WTC11 (cell line): ENCODE results near the gene SACS. TPM values are rescaled to one million over a fixed set of nuclear protein-coding genes. Genes with fewer than 3 reads are reported as not detected.

Experiments used
- ATAC-seq: fragments of 200-7000 bp; cut with Tn5 transposase; 2 replicates; pipeline ENCODE4 v1.10.0; 2021; ENCODE audit warnings: mild to moderate bottlenecking, moderate library complexity
- CTCF ChIA-PET: fragments of 300-600 bp; sonication (Branson Sonifier 250); formaldehyde crosslinking; loops from one replicate; lab custom pipeline; 2021; ENCODE audit warnings: antibody characterized with exemption; lab: Charles Lee
- POLR2A ChIA-PET: fragments of 350-600 bp; sonication (Branson Sonifier 250); formaldehyde crosslinking; loops from one replicate; lab custom pipeline; 2021; ENCODE audit warnings: antibody characterized with exemption; lab: Charles Lee
- DNase-seq: peaks from one replicate; pipeline ENCODE4 v3.0.0; 2021; ENCODE audit warnings: low spot score
- H3K27ac Mint-ChIP-seq: 2 replicates; pipeline ENCODE4 v1.8.0; 2021; ENCODE audit warnings: mixed read lengths
- H3K27me3 Mint-ChIP-seq: 2 replicates; pipeline ENCODE4 v1.8.0; 2021; ENCODE audit warnings: low read depth, mild to moderate bottlenecking, moderate library complexity, mixed read lengths
- H3K36me3 Mint-ChIP-seq: 2 replicates; pipeline ENCODE4 v1.8.0; 2021; ENCODE audit warnings: mixed read lengths
- H3K4me1 Mint-ChIP-seq: 2 replicates; pipeline ENCODE4 v1.8.0; 2022; ENCODE audit warnings: mixed read lengths
- H3K4me3 Mint-ChIP-seq: 2 replicates; pipeline ENCODE4 v1.8.0; 2021; ENCODE audit warnings: mild to moderate bottlenecking, moderate library complexity, mixed read lengths
- H3K9me3 Mint-ChIP-seq: 2 replicates; pipeline ENCODE4 v1.8.0; 2021; ENCODE audit warnings: mixed read lengths
- CDX4 ChIP-seq: fragments of 250-450 bp; sonication (Bioruptor Pico); IDR thresholded peaks from 2 replicates; pipeline ENCODE4 v1.9.0; 2021; ENCODE audit warnings: moderate library complexity, mild to moderate bottlenecking, inconsistent platforms, borderline replicate concordance
- ELF4 ChIP-seq: sonication (generic); formaldehyde crosslinking; IDR thresholded peaks from 2 replicates; pipeline ENCODE4 v1.8.1; 2022; ENCODE audit warnings: low read depth, mild to moderate bottlenecking, moderate library complexity, missing genetic modification reagents
- HMGXB4 ChIP-seq: sonication (generic); formaldehyde crosslinking; IDR thresholded peaks from 2 replicates; pipeline ENCODE4 v1.8.1; 2023; ENCODE audit warnings: mild to moderate bottlenecking, moderate library complexity, missing genetic modification reagents
- IRF2 ChIP-seq: sonication (generic); formaldehyde crosslinking; IDR thresholded peaks from 2 replicates; pipeline ENCODE4 v1.8.0; 2022; ENCODE audit warnings: low read depth, missing genetic modification reagents, borderline replicate concordance
- JUN ChIP-seq: sonication (generic); formaldehyde crosslinking; IDR thresholded peaks from 2 replicates; pipeline ENCODE4 v1.8.0; 2023; ENCODE audit warnings: mild to moderate bottlenecking, missing genetic modification reagents
- KAT7 ChIP-seq: sonication (generic); formaldehyde crosslinking; IDR thresholded peaks from 2 replicates; pipeline ENCODE4 v1.8.1; 2023; ENCODE audit warnings: missing genetic modification reagents, mild to moderate bottlenecking, borderline replicate concordance
- MYBL2 ChIP-seq: sonication (generic); formaldehyde crosslinking; IDR thresholded peaks from 2 replicates; pipeline ENCODE4 v1.8.1; 2023; ENCODE audit warnings: mild to moderate bottlenecking, moderate library complexity, missing genetic modification reagents
- OVOL2 ChIP-seq: fragments of 250-450 bp; sonication (Bioruptor Pico); IDR thresholded peaks from 2 replicates; pipeline ENCODE4 v1.9.0; 2021; ENCODE audit warnings: mild to moderate bottlenecking, borderline replicate concordance
- RELA ChIP-seq: sonication (generic); formaldehyde crosslinking; IDR thresholded peaks from 2 replicates; pipeline ENCODE4 v1.8.1; 2022; ENCODE audit warnings: missing genetic modification reagents, mild to moderate bottlenecking, borderline replicate concordance
- USF2 ChIP-seq: sonication (generic); formaldehyde crosslinking; IDR thresholded peaks from 2 replicates; pipeline ENCODE4 v1.8.1; 2023; ENCODE audit warnings: mild to moderate bottlenecking, missing genetic modification reagents, moderate library complexity
- ZMAT4 ChIP-seq: fragments of 250-450 bp; sonication (Bioruptor Pico); IDR thresholded peaks from 2 replicates; pipeline ENCODE4 v1.9.0; 2021; ENCODE audit warnings: mild to moderate bottlenecking
- ZNF263 ChIP-seq: sonication (generic); formaldehyde crosslinking; IDR thresholded peaks from 2 replicates; pipeline ENCODE4 v1.8.1; 2022; ENCODE audit warnings: low read depth, mild to moderate bottlenecking, moderate library complexity, missing genetic modification reagents
- ZNF671 ChIP-seq: fragments of 250-450 bp; sonication (Bioruptor Pico); IDR thresholded peaks from 2 replicates; pipeline ENCODE4 v1.8.0; 2021; ENCODE audit warnings: mild to moderate bottlenecking
- total RNA-seq: library from RNA; stranded (reverse); gene quantifications from 3 replicates; pipeline ENCODE4 v1.2.3, GENCODE V29; 2021
- TF ChIP-seq, protein P1 (sequence below): sonication (generic); formaldehyde crosslinking; IDR thresholded peaks from 2 replicates; pipeline ENCODE4 v1.8.1; 2023; ENCODE audit warnings: mild to moderate bottlenecking, missing genetic modification reagents
- TF ChIP-seq, protein P2 (sequence below): sonication (generic); formaldehyde crosslinking; IDR thresholded peaks from 2 replicates; pipeline ENCODE4 v1.8.1; 2023; ENCODE audit warnings: mild to moderate bottlenecking, missing genetic modification reagents
- TF ChIP-seq, protein P3 (sequence below): sonication (generic); formaldehyde crosslinking; IDR thresholded peaks from 2 replicates; pipeline ENCODE4 v1.8.1; 2022; ENCODE audit warnings: mild to moderate bottlenecking, missing genetic modification reagents, moderate library complexity, borderline replicate concordance

Gene SACS
- total RNA-seq, 1 experiment from 2014 or later, result 35.2 TPM

DNA sequence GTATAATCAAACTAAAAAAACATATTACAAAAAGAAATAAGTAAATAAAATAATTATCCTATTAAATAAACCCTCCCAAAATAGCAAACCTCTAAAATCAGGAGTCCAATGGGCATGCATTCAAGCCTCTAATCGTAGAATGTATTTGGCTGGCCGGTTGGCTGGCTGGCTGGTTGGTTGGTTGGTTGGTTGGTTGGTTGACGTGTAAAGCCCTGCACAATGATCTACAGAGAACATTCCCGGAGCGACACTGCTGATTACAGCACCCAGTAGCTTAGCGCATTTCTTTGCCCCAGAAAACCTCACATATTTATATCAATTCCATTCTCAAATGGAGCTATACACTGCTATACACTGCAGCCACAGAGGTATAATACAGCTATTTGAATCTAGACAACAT lies 65.6 kb downstream of the SACS start:
- peaks cover 69% of the 10 kb centered on the region for H3K36me3 Mint-ChIP-seq
- no peak for ATAC-seq
- H3K27ac Mint-ChIP-seq, result no peak overlapping the region
- POLR2A ChIA-PET, result no interaction called here
- no peak for TF ChIP-seq OVOL2 (CRISPR knock-in tag)
- TF ChIP-seq, all 79 proteins: peak for 0
- no peaks in the 10 kb centered on the region for H3K4me1 Mint-ChIP-seq
- DNase-seq, result no peak
- CTCF ChIA-PET, result no interaction called here
- no peaks in the 10 kb centered on the region for H3K27me3 Mint-ChIP-seq
- H3K9me3 Mint-ChIP-seq, result no peaks in the 10 kb centered on the region
- H3K4me3 Mint-ChIP-seq, result no peak overlapping the region

DNA sequence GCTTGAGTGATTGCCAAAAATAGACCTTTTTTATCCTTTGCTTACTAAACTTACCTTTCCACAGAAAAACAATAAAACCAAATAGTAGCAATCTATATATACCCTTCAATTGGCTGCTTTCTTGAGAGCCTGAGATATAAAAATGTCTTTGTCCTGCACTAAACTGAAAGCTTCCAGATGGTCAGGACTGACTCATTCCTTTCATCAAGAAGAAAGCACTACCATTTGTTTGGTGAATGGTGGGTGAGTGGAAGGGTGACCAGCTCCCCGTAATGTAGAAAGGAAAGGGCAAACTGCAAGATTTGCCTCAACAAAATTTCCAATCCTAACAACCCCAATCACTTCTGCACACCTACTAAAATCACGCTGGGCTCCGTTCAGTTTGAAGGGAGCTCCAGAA lies 67.8 kb downstream of the SACS start:
- TF ChIP-seq, protein P1, sequence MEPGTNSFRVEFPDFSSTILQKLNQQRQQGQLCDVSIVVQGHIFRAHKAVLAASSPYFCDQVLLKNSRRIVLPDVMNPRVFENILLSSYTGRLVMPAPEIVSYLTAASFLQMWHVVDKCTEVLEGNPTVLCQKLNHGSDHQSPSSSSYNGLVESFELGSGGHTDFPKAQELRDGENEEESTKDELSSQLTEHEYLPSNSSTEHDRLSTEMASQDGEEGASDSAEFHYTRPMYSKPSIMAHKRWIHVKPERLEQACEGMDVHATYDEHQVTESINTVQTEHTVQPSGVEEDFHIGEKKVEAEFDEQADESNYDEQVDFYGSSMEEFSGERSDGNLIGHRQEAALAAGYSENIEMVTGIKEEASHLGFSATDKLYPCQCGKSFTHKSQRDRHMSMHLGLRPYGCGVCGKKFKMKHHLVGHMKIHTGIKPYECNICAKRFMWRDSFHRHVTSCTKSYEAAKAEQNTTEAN, result no peak
- TF ChIP-seq, protein P2, sequence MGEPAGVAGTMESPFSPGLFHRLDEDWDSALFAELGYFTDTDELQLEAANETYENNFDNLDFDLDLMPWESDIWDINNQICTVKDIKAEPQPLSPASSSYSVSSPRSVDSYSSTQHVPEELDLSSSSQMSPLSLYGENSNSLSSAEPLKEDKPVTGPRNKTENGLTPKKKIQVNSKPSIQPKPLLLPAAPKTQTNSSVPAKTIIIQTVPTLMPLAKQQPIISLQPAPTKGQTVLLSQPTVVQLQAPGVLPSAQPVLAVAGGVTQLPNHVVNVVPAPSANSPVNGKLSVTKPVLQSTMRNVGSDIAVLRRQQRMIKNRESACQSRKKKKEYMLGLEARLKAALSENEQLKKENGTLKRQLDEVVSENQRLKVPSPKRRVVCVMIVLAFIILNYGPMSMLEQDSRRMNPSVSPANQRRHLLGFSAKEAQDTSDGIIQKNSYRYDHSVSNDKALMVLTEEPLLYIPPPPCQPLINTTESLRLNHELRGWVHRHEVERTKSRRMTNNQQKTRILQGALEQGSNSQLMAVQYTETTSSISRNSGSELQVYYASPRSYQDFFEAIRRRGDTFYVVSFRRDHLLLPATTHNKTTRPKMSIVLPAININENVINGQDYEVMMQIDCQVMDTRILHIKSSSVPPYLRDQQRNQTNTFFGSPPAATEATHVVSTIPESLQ (CRISPR knock-in tag), result no peak
- TF ChIP-seq IRF2 (CRISPR knock-in tag) (no peak), HMGXB4 (CRISPR knock-in tag) (no peak), MYBL2 (CRISPR knock-in tag) (no peak), ELF4 (no peak), KAT7 (CRISPR knock-in tag) (no peak), USF2 (CRISPR knock-in tag) (no peak), ZNF671 (CRISPR knock-in tag) (no peak), ZMAT4 (CRISPR knock-in tag) (no peak), JUN (CRISPR knock-in tag) (no peak), CDX4 (CRISPR knock-in tag) (no peak), RELA (CRISPR knock-in tag) (no peak), ZNF263 (CRISPR knock-in tag) (no peak)
- TF ChIP-seq, protein P3, sequence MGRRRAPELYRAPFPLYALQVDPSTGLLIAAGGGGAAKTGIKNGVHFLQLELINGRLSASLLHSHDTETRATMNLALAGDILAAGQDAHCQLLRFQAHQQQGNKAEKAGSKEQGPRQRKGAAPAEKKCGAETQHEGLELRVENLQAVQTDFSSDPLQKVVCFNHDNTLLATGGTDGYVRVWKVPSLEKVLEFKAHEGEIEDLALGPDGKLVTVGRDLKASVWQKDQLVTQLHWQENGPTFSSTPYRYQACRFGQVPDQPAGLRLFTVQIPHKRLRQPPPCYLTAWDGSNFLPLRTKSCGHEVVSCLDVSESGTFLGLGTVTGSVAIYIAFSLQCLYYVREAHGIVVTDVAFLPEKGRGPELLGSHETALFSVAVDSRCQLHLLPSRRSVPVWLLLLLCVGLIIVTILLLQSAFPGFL (CRISPR knock-in tag), result no peak
- H3K4me1 Mint-ChIP-seq, result no peaks in the 10 kb centered on the region
- H3K4me3 Mint-ChIP-seq, result no peak overlapping the region
- DNase-seq, result no peak
- peaks cover 68% of the 10 kb centered on the region for H3K36me3 Mint-ChIP-seq
- CTCF ChIA-PET, result interaction anchor here (0.6 kb wide), 1 partner anchor 17 kb away, joined by 3 read pairs; no protein-coding TSS in a partner anchor
- H3K9me3 Mint-ChIP-seq, result no peaks in the 10 kb centered on the region
- H3K27me3 Mint-ChIP-seq, result no peaks in the 10 kb centered on the region
- H3K27ac Mint-ChIP-seq, result no peak overlapping the region
- POLR2A ChIA-PET, result no interaction called here
- ATAC-seq, result no peak
